ENCODE data around the gene INAVA.

The INAVA gene

DNA sequence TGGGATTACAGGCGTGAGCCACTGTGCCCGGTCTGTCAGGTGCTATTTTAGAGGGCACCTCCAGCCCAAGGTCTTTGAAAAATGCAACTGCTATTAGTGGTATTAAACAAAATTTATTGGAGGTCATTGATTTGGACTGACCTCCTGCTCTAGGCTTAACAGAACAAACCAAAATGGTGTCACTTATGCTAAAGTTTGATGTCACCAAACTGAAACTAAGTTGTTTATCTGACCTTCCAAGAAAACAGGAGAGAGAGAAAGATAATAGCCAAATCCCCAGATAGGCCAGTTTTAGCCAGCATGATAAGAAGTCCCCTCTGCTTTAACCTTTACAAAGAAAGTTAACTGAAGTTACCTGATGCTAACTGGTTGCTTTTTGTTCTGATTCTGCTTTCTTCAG, 8.1 kb upstream of the INAVA start:
- TF ChIP-seq, protein P1, sequence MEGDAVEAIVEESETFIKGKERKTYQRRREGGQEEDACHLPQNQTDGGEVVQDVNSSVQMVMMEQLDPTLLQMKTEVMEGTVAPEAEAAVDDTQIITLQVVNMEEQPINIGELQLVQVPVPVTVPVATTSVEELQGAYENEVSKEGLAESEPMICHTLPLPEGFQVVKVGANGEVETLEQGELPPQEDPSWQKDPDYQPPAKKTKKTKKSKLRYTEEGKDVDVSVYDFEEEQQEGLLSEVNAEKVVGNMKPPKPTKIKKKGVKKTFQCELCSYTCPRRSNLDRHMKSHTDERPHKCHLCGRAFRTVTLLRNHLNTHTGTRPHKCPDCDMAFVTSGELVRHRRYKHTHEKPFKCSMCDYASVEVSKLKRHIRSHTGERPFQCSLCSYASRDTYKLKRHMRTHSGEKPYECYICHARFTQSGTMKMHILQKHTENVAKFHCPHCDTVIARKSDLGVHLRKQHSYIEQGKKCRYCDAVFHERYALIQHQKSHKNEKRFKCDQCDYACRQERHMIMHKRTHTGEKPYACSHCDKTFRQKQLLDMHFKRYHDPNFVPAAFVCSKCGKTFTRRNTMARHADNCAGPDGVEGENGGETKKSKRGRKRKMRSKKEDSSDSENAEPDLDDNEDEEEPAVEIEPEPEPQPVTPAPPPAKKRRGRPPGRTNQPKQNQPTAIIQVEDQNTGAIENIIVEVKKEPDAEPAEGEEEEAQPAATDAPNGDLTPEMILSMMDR (IDR thresholded peaks at IDR 0.05; ENCODE audit: control insufficient read depth, extremely low read depth, insufficient read depth), result no peak
- H3K4me3 ChIP-seq (ENCODE audit: low read depth, low read length), result no peak overlapping the region
- no peak for DNase-seq (ENCODE audit: low read depth)

DNA sequence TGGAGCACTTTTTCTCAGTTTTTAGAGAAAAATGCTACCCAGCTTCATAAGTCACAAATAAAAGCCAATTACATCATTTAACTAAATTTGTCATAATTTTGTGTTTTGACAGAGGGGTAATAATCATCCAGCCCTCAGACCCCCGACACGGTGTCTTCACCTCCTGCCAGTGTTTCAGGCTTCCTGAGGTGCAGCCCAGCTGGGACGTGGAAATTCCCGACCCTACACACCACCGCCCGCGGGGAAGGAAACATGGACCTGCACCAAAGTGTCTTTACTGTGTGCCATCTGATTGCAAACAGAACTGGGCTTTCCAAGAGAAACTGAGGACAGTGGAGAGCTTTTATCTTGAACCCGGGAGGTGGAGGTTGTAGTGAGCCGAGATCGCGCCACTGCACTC, 7.7 kb upstream of the INAVA start:
- no peak for DNase-seq (ENCODE audit: low read depth)
- TF ChIP-seq, protein P1 (IDR thresholded peaks at IDR 0.05; ENCODE audit: control insufficient read depth, extremely low read depth, insufficient read depth), result no peak
- H3K4me3 ChIP-seq (ENCODE audit: low read depth, low read length), result no peak overlapping the region

DNA sequence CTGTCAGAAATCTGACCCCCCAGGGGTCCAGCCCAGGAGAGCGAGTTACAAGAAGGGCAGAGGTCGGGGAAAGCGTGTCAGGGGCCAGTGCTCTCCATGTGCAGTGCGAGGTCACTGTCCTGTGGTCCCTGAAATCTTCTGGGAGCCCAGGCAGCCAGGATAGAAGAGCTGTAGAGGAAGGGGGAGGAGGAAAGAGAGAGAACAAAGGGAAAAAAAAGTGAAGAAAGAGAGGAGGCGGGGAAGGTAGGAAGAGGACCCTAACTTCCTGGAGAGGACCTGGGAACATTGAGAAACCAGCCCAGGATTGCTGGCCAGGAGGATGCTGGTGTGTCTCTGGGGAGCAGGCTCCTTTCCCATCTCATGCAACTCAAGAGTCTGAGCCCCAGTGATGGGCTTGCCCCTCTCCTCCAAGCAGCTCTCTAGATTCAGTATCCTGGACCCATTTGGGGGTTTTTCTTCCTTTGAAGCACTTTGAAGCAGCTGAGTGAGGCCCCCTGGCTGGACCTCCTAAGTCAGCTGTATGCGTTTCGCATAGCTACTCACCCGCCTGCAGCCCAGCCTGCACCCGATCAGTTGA, 6.8 kb upstream of the INAVA start:
- TF ChIP-seq, protein P1 (IDR thresholded peaks at IDR 0.05; ENCODE audit: control insufficient read depth, extremely low read depth, insufficient read depth), result no peak
- no peak overlapping the region for H3K4me3 ChIP-seq (ENCODE audit: low read depth, low read length)
- no peak for DNase-seq (ENCODE audit: low read depth)

DNA sequence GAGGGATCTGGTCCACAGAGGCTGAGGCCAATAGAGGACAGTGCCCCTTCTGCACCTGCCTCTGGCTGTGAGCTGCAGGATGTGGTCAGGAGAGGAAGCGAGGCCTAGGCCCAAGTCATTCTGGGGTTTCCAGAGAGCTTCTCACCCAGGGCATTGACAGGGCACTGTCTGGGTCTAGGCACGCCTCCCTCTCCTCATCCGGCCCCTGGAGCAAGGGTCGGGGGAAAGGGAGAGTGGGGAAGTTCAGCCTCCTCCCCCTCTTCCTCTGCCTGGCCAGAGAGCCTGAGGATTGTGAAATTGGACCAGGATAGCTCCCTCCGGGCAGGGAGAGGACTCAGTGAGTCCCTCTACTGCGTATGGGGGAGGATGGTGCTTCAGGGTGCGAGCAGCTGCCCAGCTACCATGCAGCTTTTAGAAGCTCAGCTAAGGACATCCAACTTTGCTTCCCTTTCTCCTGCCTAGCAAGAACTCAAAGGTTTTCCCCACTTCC, 6.3 kb upstream of the INAVA start:
- TF ChIP-seq, protein P1 (IDR thresholded peaks at IDR 0.05; ENCODE audit: control insufficient read depth, extremely low read depth, insufficient read depth), result no peak
- DNase-seq (ENCODE audit: low read depth), result no peak
- no peak overlapping the region for H3K4me3 ChIP-seq (ENCODE audit: low read depth, low read length)

DNA sequence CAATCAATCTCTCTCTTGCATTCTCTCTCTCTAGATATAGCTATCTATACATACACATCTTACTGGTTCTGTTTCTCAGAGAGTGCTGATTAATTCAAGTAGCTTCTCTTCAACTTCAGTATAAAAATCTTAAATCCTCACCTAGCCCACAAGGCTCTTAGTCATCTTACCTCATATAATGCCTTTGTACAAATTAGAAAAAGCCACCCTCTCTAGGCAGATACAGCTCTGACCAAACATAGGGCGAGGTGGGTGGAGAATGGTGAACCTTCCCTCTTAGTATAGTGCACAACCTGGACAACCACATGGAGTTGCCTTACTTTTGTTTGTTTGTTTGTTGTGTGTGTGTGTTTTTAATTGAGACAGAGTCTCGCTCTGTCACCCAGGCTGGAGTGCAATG, 5.1 kb upstream of the INAVA start:
- DNase-seq (ENCODE audit: low read depth), result no peak
- TF ChIP-seq, protein P1 (IDR thresholded peaks at IDR 0.05; ENCODE audit: control insufficient read depth, extremely low read depth, insufficient read depth), result no peak
- H3K4me3 ChIP-seq (ENCODE audit: low read depth, low read length), result no peak overlapping the region

DNA sequence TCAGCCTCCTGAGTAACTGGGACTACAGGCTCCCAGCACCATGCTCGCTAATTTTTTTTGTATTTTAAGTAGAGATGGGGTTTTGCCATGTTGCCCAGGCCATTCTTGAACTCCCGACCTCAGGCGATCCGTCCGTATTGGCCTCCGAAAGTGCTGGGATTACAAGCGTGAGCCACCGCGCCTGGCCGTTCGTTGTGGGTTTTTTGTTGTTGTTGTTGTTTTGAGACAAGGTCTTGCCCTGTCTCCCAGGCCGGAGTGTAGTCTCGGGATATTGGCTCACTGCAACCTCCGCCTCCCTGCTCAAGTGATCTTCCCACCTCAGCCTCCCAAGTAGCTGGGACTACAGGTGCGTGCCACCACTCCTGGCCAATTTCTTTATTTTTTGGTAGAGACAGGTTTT, 4.7 kb upstream of the INAVA start:
- DNase-seq (ENCODE audit: low read depth), result no peak
- no peak overlapping the region for H3K4me3 ChIP-seq (ENCODE audit: low read depth, low read length)
- TF ChIP-seq, protein P1 (IDR thresholded peaks at IDR 0.05; ENCODE audit: control insufficient read depth, extremely low read depth, insufficient read depth), result no peak
